GM12865 (cell line): ENCODE results near the gene SLC17A9.
A peak's percentile ranks its signal among the peaks of the same experiment; 100 is the strongest.

Experiments used
- DNase-seq: peaks from one replicate; pipeline ENCODE4 v3.0.0; 2010; ENCODE audit warnings: low read depth
- H3K4me3 ChIP-seq: 2 replicates; pipeline ENCODE4 v1.5.1; 2011; ENCODE audit warnings: mild to moderate bottlenecking, low read depth, low read length, control low read depth
- TF ChIP-seq, protein P1 (sequence below): IDR thresholded peaks from 2 replicates; pipeline ENCODE4 v1.5.1; 2011; ENCODE audit warnings: low read length, control low read depth, low read depth, inconsistent platforms; ENCODE audit not compliant: insufficient read depth; ENCODE audit errors: missing control alignments

SLC17A9 gene

DNA sequence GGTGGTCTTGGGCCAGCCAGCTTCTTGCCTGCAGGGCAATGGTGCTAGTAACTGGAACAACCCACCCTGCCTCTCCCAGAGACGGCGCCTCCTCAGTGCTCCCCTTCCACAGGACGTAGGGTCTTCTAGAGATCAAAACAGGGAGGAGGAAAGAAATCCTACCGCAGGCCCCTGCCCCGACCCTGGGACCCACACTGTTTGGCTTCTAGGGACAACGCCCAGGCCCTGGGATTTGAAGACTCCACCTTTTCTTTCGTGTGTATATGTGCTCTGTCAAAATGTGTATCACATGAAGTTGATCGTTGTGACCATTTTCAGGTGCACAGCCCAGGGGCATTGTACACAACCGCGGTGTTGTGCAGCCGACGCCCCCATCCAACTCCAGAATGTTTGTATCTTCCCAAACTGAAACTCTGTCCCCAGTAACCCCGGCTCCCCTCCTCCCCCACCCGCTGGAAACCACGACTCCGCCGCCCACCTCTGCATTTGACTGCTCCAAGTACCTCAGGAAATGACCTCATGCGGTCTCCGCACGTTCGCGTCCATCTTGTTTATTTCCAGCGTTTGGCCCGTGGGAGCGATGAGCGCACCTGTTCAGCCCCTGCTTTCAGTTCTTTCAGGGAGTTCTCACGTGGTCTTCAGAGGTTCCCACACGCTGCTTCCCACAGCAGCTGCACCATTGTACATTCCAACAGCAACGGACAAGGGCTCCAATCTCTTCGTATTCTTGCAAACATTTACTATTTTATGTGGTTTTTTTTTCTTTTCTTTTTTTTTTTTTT, 57.7 kb downstream of the SLC17A9 start:
- peak overlapping the region; percentile 70 for H3K4me3 ChIP-seq
- peak; percentile 99 for DNase-seq
- TF ChIP-seq, protein P1, sequence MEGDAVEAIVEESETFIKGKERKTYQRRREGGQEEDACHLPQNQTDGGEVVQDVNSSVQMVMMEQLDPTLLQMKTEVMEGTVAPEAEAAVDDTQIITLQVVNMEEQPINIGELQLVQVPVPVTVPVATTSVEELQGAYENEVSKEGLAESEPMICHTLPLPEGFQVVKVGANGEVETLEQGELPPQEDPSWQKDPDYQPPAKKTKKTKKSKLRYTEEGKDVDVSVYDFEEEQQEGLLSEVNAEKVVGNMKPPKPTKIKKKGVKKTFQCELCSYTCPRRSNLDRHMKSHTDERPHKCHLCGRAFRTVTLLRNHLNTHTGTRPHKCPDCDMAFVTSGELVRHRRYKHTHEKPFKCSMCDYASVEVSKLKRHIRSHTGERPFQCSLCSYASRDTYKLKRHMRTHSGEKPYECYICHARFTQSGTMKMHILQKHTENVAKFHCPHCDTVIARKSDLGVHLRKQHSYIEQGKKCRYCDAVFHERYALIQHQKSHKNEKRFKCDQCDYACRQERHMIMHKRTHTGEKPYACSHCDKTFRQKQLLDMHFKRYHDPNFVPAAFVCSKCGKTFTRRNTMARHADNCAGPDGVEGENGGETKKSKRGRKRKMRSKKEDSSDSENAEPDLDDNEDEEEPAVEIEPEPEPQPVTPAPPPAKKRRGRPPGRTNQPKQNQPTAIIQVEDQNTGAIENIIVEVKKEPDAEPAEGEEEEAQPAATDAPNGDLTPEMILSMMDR = no peak

DNA sequence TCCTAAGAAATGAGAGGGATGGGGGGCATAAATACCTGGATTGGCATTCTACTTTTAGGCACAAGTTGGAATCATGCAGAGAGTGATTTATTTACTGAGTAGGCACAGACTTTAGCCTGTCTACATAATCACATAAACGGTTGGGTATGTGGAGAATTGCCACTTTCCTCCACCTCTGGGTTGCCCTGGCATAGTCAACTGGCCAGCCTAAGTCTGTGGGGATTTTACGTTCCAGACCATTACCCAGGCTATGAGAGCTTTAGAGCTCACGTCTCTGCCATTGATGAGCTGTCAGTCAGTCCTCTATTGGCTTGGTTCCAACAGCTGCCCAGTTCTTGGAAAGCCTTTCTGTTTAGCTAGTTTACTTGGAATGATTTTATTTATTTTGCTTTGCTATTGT, 59.3 kb downstream of the SLC17A9 start:
- TF ChIP-seq, protein P1 = no peak
- DNase-seq = peak; percentile 72
- peak overlapping the region; percentile 70 for H3K4me3 ChIP-seq

DNA sequence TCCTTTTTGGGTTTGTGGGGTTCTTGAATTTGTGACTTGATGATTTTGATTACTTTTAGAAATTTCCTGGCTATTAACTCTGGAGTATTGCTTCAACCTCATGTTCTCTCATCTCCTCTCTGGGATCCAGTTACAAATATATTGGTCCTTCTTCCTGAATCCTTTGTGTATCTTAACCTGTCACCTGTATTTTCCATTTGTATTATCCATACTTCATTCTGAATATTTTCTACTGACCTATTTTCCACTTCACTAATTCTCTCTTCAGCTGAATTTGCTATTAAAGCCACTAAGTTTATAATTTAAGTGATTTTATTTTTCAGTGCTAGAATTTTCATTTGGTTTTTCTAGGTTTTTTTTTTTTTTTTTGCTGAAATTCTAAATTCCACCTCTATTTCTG, 60.7 kb downstream of the SLC17A9 start:
- H3K4me3 ChIP-seq = peak overlapping the region; percentile 2
- no peak for DNase-seq
- TF ChIP-seq, protein P1 = no peak

DNA sequence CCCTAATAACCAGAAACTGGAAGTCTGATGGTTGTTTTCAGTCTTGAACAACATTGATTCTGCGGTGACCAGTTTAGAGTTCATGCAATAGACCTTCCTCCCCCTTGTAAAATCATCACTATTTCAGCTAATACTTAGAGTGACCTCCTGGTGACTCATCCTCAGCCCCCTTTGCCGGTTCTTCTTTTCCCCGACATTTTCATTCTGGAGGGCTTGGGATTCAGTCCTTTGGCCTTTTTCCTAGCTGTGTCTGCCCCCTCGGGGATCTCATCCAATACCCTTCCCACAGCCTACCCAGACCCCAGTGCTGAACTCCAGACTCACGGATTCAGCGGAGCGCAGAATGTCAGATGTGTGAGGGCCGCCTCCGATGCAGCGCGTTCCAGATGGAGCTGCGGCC, 61.8 kb downstream of the SLC17A9 start:
- DNase-seq = no peak
- H3K4me3 ChIP-seq = peak overlapping the region; percentile 21
- TF ChIP-seq, protein P1 = no peak

DNA sequence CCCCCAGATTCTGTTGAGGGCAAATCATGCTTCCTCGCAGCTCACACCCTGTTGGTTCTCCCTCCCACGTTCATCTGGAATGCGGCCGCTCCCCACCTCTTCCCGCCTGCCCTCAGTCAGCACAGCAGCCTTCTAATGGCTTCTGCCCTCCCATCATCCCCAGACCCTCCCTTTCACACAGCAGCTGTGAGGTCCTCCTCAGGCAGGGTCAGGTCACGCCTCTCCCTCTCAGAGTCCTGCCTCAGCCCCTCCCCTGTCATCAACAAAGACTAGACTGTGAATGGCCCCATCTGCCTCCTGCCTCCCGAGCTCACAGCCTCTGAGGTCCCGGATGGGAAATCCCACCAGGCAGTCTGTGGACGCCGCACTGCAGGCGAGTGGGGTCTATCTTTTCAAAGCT, 62.2 kb downstream of the SLC17A9 start:
- TF ChIP-seq, protein P1 = no peak
- H3K4me3 ChIP-seq = peak overlapping the region; percentile 43
- peak; percentile 57 for DNase-seq

DNA sequence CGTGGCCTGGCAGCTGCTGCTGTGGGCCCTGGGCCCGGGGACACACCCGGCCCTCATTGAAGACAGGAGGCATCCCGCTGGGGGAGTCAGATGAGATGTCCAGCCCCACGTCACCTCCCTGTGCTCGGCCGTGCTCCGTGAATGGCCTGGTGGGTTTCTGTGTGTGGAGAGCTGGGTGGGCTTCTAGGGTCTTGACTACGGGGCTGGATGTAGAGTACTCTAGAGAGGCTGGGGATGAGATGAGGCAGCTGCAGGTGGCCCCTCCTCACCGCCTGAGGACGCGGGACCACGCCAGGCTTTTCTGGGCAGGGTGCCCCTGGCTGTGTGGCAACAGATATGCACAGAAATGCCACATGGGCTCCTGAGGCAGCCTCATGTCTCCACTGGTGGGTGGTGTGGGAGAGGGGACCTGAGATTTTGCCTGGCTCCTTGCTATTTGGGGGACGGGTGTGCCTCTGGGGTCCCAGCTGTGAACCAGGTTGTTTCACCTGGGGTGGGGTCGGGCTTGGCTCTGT, 62.7 kb downstream of the SLC17A9 start:
- TF ChIP-seq, protein P1 = no peak
- H3K4me3 ChIP-seq = peak overlapping the region; percentile 43
- DNase-seq = no peak
